Stimulated activated CD4-positive, alpha-beta T cell treated with anti-CD3 and anti-CD28 coated beads, Interleukin-1b, Interleukin-23, amount 100 ng/mL, for 4 hours (primary cell): ENCODE data around the gene GSDME.
A peak's percentile ranks its signal among the peaks of the same experiment; 100 is the strongest.

Source experiments
- DNase-seq, 2 donors: peaks; one replicate each; pipeline ENCODE4 v3.0.0-alpha.2; 2020; ENCODE audit warnings: low read depth in 2 of 2

Gene GSDME

DNA sequence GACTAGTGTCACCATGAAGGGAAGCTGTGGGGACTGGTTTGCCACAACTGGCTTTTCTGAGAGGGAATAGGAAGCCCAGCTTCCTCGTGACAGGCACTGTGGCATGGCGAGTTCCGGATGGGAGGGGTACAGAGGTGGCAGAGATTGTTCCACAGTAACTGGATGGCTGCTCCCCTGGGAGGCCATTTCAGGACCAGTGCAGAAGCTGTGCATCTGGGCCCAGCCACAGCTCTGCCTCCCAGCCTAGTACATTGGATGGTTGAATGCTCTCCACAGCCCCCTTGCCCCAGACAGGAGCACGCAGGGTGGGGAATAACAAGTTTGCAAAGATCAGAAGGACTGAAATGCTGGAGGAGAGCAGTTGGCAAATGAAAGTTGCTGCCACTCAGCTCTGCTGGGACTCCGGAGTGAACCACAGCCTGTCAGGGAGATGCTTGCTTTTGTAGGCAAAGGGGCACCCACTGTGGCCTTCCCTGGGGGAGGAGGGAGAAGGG, 51.8 kb downstream of the GSDME start:
- DNase-seq = no peak

DNA sequence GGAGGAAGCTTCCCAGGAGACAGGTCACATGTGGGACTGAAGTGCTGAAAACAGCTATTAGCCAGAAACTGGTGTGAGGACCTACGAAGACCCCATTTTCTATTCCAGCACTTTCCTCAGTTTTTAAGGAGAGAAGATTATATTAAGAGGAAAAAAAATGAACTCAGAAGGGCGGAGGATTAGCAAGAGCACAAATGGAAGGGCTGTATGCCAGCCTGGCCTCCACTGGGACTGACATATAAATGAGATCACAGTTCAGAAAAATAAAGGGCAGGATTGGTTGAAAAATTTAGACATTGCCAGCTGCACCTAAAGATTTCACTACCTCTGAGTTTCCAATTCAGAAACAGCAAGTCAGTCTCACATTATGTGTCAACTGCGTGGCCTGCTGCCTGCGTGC, 53.0 kb downstream of the GSDME start:
- DNase-seq = no peak

DNA sequence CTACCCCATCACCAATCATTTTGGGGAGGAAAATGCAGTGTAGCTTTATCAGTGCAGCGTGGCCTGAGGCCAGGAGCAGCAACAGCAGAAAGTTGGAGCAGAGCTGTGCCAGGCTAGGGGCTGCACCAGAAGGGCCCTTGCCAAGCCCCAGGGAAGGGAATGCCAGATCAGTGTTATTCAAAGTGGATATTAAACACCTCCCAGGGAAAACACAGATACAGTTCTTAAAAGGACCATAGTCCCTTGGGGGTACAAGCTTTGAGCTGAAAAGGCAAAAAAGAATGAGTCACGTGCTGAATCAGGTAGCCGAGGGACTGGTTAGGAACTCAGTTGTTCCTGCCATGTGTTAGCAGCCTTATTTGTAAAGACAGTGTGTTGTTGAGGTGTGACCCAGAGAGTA, 54.0 kb downstream of the GSDME start:
- DNase-seq = no peak

DNA sequence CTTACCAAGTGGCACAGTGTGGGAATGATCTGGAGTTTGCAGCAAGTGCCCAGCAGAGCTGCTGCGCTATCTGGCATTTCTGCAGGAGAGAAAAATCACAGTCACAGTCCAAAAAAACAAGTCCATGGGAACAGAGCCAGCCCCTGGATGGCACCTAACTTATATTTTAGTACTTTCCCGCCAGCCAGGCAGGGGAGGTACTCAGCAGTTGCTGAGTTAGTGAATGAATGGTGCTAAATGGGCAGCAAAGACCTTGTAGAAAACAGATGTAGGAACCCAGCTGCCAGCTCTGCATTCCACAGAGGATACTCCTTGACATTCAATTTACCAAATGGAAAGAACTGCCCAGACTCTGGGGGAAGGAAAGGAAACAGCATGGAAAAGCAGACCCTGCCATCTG, 54.5 kb downstream of the GSDME start:
- DNase-seq = no peak

DNA sequence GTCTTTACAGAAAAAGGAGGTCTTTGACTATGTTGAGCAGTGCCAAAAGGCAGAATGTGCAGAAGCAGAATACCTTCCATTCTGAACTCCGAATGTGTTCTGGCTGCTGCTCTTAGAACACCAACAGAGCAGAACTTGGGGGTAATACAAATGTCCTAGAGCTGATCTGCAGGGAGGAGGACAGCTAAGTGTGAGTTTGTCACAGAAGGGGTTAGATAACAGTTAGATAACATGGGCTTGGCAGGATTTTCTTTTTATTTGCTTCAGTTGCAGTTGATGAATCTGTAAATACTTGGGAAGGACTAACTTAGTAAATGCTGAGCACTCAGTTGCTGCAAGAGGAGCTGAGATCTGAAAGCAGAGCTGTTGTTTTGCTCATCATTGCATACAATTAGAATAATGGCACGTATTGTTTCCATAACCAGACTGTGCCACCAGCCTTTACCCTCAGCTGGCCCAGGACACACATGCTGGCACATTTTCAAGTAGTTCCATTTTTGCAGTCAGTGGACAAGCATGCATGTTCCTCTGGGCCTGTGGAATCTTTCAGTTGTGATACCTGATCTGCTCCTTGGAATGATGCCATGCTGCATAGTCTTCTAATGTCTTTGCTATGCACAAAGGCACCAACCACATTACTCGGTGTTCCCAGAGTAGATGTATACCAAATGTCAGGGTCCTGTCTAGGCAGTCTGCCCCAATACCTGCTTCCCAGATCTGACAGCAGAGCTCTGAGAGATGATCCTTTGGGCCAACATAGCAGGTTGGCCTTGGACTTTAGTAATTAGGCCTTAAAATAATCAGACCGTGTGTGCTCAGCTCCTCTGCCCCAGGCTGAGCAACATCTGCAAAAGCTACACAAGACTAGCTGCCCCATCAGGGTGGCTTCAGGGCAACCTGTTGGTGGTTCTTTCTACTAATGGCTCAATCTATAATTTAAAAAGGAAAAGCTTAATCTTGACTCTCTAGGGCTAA, 55.7 kb downstream of the GSDME start:
- DNase-seq = no peak

DNA sequence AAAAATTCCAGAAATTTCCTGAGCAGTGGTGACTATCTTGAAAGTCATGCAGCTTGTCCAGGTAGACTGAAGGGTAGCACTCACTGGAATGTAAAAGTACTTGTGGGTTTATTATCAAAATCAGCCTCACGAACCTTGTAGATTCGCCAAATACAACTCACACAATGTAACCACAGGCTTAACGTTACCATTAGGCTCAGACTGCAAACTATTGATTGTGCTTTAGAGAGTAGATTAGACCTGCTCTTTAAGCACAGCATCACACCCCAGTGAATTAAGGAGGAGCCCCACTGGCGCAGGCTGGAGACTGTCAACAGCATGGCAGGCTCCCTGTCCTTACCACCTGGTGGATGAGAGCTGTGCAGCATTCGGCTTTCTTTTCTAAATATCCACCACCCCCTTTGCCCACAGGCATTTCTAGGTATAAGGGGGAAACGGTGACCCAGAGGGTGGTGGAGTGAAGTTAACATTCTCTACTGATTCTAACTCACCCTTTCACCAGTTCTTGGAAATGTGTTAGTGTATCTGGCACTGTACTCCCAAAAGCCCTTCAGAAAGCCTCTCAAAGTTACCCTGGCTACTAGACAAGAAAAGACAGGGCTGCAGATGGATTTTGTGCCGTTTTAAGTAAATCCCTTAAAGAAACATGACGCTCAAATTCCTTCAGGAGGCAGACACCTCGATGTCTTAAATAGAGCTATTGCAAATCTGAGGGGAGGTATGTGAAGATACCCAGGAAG, 56.6 kb downstream of the GSDME start:
- DNase-seq = no peak

DNA sequence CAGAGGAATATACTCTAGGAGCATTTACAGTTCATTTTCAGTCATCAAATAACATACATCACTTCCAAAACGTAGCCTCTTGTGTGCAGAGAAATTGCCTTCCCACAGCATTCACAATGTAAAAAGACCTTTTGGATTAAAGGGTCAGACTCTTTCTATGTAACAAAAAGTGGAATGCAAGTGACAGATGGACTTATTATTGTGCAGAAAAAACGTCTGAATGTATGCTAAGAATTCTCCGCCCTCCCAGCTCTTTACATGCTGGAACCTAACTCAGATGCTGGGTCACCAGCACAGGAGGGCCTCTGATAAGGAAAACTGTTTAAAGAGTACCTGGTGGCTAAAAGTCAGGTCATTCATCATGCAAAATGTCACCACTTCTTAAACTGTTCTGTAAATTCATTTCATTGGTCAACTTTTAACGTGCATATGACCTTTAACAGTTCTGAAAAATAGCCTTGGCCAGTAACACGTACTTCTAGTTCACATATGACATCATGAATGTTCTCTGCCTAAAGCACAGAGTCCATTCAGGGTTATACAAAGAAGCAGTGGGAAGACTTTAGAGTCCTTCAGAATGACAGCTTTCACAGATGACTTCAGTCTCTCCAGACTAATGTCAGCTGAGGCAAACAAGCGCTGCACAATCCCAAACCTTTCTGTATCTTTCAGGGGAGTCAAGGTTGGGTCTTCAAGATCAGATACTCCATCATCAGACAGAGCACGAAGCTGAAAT, 58.6 kb downstream of the GSDME start:
- DNase-seq = no peak

DNA sequence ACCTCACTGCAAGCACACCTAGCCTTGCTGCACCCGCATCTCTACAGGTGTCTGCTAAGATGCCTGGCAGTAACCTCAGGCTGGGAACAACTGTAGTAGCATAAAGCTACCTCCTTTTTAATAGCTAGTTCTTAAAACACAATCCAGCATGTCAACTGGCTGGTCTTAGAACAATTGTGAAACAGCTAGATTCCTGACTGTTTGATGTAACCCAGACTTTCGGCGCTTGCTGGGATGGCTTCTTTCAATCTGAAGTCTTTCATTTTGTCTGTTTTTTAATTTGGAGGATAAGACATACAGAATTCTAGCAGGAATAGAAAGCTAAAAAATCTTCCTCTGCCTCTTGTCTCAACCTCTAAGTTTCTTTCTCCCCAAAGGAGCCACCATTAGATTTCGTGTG, 59.8 kb downstream of the GSDME start:
- no peak for DNase-seq

DNA sequence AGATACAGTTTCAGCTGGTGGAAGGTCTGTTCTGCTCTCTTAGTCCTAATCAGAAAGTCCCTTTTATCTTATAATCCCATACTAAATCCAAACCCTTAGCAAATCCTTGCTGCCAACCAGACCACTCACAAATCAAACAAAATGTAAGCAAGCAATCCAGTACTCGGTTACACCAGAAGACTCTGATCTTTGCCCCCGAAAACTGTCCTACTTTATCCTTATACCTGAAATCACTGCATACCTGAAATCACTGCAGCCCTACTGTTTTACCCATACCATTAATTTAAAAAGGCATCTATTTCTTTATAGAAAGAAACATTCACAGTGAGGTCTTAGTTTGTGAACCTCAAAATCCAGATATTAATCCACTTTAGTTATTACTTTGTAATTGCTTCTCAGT, 64.7 kb downstream of the GSDME start:
- no peak for DNase-seq

DNA sequence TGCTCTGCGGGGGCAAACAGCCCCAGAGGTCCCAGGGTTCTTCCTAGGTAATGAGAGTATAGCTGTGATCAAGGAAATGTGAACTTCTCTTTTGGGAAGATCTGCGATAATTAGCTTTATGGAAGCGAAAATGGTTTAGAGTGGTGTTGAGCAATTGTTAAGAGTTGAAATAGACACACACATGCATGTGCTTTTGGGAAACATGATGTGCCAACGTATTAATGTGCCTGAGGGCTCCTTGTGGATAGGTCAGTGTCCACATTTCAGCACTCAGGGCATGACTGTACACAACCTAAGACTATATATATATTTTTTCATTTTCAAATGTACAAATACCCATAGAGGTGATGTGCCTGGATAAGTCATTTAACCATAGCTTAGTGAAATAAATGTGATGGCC, 67.0 kb downstream of the GSDME start:
- no peak for DNase-seq

DNA sequence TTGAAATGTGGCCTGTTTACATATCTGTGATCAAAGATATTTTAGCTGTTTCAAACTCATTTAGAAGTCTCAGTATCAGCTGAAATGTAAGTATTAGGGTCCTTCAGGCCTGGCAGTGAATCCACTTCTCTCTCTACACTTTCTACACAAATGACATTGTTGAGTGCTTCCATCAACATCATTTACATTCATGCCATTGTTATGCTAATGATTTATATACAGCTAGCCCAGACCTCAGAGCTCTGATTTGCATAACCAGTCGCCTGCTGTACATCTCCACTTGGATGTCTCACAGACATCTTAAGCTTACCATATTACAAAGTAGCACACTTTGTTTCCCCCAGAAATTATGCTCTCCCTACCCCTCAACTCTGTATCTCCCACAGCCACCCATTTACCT, 71.6 kb downstream of the GSDME start:
- no peak for DNase-seq

DNA sequence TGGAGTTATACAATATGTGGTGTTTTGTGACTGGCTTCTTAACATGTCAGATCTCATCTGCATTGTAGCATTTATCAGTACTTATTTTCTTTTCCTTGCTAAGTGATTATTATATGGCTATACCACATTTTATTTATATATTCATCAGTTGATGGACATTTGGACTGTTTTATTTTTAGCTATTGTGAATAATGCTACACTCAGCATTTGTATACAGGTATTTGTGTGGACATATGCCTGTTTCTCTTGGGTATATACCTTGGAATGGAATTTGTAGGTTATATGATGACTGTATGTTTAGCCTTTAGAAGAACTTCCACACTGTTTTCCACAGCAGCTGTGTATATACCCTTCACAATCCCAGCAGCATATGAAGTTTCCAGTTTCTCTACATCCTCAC, 86.5 kb downstream of the GSDME start:
- DNase-seq = no peak

DNA sequence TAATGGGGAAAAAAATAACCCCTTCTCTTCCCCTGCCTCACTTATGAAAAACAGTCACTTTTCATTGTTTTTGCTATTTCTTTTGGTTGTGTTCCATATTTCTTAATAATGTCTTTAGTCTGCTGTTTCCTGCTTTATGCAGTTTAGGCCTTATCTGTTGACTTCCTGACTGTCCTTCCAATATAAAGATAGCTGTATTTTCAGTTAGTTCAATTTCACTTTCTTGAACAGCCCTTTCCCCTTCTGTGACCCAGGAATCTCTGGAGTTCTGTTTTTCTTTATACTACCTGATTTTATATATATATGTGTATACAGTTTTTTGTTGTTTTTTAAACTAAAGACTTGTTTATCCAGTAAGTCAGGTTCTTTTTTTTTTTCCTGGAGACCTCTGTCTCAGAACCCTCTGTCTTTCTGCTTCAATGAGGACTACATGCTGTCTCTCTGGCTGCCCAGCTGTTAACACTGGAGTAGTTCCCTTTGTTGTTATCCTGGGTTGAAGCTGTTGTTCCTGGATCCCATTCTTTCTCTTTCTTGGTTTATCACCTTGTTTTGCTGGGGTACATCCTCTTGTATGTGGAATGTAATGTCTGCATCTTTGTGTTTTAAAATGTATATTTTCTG, 87.2 kb downstream of the GSDME start:
- no peak for DNase-seq

DNA sequence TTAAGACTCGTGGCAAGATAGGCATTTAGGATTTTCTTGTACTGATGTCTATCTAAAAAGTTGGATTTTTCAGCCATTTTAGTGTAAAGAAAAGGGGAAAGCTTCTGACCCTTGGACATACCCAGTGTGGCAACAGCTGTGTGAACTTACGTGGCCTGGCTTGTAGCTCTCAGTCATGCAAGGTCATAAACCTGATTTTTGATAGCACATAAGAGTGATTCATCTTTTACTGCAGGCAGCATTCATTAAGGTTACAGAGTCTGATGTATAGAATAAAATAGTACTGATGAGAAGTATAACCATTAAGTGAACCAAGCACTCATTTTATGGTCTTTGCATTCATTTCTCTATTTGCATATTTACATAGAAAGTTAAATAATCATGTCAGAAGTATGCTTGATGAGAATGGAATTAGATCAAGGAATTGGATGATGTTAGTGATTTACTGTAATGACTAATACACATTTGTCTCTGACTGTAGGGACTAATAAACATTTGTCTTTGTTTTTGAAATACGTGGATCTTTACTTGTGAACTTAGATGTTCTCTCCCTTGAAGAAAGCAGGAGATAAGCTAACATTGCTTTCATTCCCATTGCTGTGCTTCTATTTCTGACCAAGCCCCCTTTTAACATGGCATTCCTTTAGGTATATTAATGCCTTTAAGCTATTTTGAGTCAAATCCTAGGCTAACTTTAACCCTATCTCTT, 88.2 kb downstream of the GSDME start:
- DNase-seq = no peak

DNA sequence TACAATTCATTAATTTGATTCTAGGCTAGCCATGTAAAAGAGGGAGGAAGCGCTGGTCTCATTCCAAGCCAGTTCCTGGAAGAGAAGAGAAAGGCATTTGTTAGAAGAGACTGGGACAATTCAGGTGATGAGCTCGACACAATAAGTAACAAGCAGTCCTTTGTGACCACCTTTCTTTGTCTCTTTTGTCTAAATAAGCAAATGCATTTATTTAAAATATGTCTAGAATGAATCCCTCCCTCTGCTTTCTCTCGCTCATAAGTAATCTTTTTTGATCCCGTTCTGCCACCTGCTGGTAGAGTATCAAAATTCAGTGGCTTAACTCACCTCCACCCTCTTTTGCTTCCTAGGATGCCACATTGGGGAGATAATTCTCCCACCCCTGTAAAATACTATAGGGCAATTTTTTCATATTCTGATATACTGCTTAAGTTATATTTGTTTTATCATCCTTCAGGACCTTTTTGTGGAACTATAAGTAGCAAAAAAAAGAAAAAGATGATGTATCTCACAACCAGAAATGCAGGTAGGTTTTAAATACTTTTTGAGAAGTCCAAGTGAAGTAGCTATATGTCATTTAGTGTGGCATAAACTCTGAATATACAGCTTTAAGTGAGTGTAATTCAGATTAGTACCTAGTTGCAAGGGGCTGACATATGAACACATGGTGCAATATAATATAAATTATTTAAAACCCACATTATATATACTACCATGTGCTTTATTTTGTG, 91.5 kb downstream of the GSDME start:
- DNase-seq = peak in 1 of 2 donors; percentile 26

DNA sequence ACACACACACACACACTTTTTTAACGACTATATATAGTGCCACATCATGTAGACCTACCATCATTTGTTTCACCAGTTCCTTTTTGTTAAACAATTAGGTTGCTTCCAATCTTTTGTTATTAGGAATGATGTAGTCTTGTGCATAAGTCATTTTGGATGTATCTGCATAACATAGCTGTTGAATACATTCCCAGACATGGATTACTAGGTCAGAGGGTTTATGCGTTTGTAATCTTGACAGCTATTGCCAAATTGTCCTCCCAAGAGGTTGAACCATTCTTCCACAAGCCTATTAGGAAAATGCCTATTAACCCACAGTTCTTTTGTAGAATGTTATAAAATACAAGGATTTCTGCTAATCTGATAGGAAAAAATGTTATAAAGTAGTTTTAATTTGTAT, 96.7 kb downstream of the GSDME start:
- no peak for DNase-seq

DNA sequence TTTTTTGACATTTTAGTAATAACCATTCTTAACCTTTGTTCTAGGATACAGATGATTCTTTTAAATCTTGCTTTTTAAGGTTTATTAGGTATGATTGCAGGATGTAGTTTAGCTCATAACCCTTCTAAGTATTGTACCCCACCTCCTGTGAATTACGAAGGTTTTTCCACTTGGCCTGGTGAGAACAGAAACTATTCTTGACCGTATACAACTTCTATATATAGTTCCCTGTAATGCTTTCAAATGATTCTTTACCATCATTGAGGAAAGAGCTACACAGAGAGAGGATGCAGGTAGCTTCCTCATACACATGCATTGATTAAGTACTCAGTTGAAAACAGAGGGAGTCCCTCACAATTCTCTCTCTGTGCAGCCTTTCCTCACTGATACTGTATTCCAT, 97.8 kb downstream of the GSDME start:
- DNase-seq = no peak

DNA sequence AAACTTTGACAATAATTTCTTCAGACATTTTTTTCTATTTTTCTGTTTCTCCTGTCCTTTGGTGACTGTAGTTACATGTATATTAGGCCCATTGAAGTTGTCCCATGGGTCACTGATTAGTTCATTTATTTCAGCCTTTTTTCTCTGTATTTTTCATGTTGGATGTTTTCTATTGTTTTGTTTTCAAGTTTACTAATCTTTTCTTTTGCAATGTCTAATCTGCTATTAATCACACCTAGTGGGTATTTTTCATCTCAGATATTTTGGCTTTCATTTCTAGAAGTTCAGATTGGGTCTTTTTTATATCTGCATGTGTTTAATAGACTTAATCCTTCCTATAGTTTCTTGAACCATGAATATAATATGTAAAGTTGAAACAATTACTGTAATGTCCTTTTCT, 99.3 kb downstream of the GSDME start:
- DNase-seq = no peak

DNA sequence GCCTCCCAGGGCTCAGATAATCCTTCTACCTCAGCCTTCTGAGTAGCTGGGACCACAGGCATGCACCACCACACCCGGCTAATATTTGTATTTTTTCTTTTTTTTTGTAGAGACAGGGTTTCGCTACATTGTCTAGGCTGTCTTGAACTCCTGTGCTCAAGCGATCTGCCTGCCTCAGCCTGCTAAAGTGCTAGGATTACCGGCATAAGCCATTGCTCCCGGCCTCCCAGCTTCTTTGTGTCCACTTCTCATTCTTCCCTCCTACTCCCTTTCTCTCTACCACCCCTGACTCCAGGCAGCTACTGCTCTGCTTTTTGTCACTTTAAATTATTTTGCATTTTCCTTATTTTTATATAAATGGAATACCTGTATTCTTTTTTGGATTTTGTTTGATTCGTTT, 100.7 kb downstream of the GSDME start:
- DNase-seq = no peak

DNA sequence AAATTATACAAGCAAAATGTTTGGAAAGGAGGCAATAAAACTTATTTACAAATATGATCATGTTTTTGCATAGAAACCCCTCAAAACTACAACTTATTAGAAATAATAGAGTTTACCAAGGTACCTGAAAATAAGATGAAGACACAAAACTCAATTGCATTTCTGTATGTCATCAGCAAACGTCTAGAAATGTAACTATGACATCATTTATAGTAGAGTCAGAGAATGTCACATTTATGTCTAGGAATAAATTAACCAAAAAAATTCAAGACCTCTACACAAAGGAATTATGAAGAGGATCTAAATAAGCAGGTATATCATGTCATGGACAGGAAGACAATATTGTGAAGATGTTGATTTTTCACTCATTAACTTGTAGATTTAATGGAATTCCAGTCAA, 103.0 kb downstream of the GSDME start:
- DNase-seq = no peak
